ENCODE measurements around the gene SNX13.

DNA sequence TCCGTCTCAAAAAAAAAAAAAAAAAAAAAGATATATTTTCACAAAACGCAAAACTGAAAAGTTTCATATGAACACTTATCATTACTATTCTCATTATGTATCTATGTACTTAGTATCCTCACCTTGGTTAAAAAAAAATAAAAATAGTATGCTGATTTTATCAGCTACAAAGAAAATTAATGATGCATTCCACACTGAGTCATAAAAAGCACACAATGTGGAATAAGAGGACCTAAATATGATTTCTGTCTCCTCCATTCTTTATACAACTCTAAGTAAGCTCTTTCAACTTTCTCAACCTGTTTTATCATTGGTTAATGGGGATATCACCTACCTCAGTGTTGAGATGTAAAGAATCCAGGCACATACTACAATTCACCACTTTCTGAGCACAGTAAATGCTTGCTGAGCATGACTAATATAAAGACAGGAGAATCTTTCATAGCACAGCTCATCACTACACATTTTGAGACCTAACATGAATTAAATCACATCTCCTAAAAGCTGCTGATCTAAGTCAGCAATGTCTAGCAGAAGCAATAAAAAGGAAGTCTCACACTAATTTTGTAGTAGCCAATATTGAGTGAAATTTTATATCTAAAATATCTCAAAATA, 2.7 kb downstream of the SNX13 start:
- TF ChIP-seq, protein P1, sequence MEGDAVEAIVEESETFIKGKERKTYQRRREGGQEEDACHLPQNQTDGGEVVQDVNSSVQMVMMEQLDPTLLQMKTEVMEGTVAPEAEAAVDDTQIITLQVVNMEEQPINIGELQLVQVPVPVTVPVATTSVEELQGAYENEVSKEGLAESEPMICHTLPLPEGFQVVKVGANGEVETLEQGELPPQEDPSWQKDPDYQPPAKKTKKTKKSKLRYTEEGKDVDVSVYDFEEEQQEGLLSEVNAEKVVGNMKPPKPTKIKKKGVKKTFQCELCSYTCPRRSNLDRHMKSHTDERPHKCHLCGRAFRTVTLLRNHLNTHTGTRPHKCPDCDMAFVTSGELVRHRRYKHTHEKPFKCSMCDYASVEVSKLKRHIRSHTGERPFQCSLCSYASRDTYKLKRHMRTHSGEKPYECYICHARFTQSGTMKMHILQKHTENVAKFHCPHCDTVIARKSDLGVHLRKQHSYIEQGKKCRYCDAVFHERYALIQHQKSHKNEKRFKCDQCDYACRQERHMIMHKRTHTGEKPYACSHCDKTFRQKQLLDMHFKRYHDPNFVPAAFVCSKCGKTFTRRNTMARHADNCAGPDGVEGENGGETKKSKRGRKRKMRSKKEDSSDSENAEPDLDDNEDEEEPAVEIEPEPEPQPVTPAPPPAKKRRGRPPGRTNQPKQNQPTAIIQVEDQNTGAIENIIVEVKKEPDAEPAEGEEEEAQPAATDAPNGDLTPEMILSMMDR (IDR thresholded peaks at IDR 0.05; ENCODE audit: low read length): no peak
- TF ChIP-seq EZH2 (IDR thresholded peaks at IDR 0.05; ENCODE audit: borderline replicate concordance, low read length): no peak

Measured in OCI-LY1 (cell line).